H1 (cell line): Measurements from ENCODE around the gene RGS21. TPM values are rescaled to one million over a fixed set of nuclear protein-coding genes. Genes with fewer than 3 reads are reported as not detected.

Experiments used
- CTCF ChIA-PET: fragments of 300-600 bp; sonication (Branson Sonifier 250); formaldehyde crosslinking; loops from one replicate; lab custom pipeline; 2021; ENCODE audit not compliant: partially characterized antibody; lab: Charles Lee
- POLR2A ChIA-PET: fragments of 300-600 bp; sonication (Branson Sonifier 250); formaldehyde crosslinking; loops from one replicate; lab custom pipeline; 2021; ENCODE audit warnings: inconsistent platforms; ENCODE audit not compliant: partially characterized antibody; lab: Charles Lee
- DNase-seq, 2 experiments: peaks; one replicate each; pipeline versions ENCODE4 v3.0.0 to v3.0.0-alpha.2; 2010 to 2022; ENCODE audit warnings: low spot score in 2 of 2, low read depth in 1 of 2, mixed read lengths in 1 of 2
- FAIRE-seq: peaks from 2 replicates; lab custom pipeline; 2011; peaks lifted over from hg19 to GRCh38; lab: Jason Lieb, UNC
- H2AFZ ChIP-seq: 2 replicates; pipeline ENCODE4 v1.8.1; 2012; ENCODE audit warnings: low read length, inconsistent platforms
- H2AK5ac ChIP-seq: 2 replicates; pipeline ENCODE4 v1.6.1; 2013; ENCODE audit warnings: low read depth, low read length
- H2BK120ac ChIP-seq: replicated peaks from 2 replicates; pipeline ENCODE3; 2013; ENCODE audit warnings: low read depth, low read length, inconsistent platforms
- H2BK12ac ChIP-seq: 2 replicates; pipeline ENCODE4 v1.6.1; 2013; ENCODE audit warnings: low read depth, low read length
- H2BK15ac ChIP-seq: 2 replicates; pipeline ENCODE4 v1.6.1; 2013; ENCODE audit warnings: low read length
- H2BK20ac ChIP-seq: 2 replicates; pipeline ENCODE4 v1.6.1; 2013; ENCODE audit warnings: low read length
- H2BK5ac ChIP-seq: 2 replicates; pipeline ENCODE4 v1.6.1; 2013; ENCODE audit warnings: low read depth, low read length
- H3K14ac ChIP-seq: 2 replicates; pipeline ENCODE4 v1.6.1; 2013; ENCODE audit warnings: inconsistent platforms; ENCODE audit not compliant: insufficient read length
- H3K18ac ChIP-seq: 2 replicates; pipeline ENCODE4 v1.6.1; 2013; ENCODE audit warnings: low read length; ENCODE audit errors: extremely low read depth
- H3K23ac ChIP-seq: 2 replicates; pipeline ENCODE4 v1.6.1; 2013; ENCODE audit warnings: inconsistent platforms; ENCODE audit not compliant: insufficient read length
- H3K23me2 ChIP-seq: 2 replicates; pipeline ENCODE4 v1.6.1; 2013; ENCODE audit warnings: low read depth, low read length
- H3K27ac ChIP-seq: 2 replicates; pipeline ENCODE4 v1.6.1; 2011; ENCODE audit warnings: low read depth, low read length, inconsistent platforms
- H3K27me3 ChIP-seq, 4 experiments: replicated peaks in 1 of 4; 1 replicate in 1 of 4; 2 replicates in 3 of 4; pipeline versions ENCODE4 v1.6.1 to v1.8.1; 2011 to 2013; ENCODE audit warnings: low read length in 3 of 4, mild to moderate bottlenecking in 3 of 4, inconsistent platforms in 2 of 4, mixed read lengths in 2 of 4, moderate library complexity in 1 of 4; ENCODE audit not compliant: control insufficient read depth in 3 of 4, insufficient read depth in 3 of 4; ENCODE audit errors: extremely low read depth in 1 of 4
- H3K36me3 ChIP-seq, 4 experiments: 2 replicates each; pipeline versions ENCODE4 v1.6.1 to v1.8.1; 2011 to 2013; ENCODE audit warnings: mild to moderate bottlenecking in 4 of 4, low read length in 3 of 4, moderate library complexity in 2 of 4, control low read depth in 1 of 4, inconsistent platforms in 1 of 4; ENCODE audit not compliant: insufficient read depth in 4 of 4, control insufficient read depth in 2 of 4
- H3K4ac ChIP-seq: replicated peaks from 2 replicates; pipeline ENCODE3; 2013; ENCODE audit warnings: low read length, low read depth, mixed read lengths, inconsistent platforms; ENCODE audit not compliant: insufficient read length
- H3K4me1 ChIP-seq, 4 experiments: replicated peaks in 1 of 4; 1 replicate in 1 of 4; 2 replicates in 3 of 4; pipeline versions ENCODE4 v1.6.1 to v1.8.1; 2011 to 2013; ENCODE audit warnings: low read length in 3 of 4, inconsistent platforms in 2 of 4, mixed read lengths in 1 of 4; ENCODE audit not compliant: insufficient read depth in 4 of 4, control insufficient read depth in 3 of 4
- H3K4me2 ChIP-seq, 2 experiments: 2 replicates each; pipeline versions ENCODE4 v1.6.1 to v1.8.1; 2011 to 2013; ENCODE audit warnings: low read depth in 2 of 2, low read length in 2 of 2, control low read depth in 1 of 2, inconsistent platforms in 1 of 2, mild to moderate bottlenecking in 1 of 2; ENCODE audit not compliant: insufficient read depth in 1 of 2
- H3K4me3 ChIP-seq, 4 experiments: fragments of 200-600, 300-600 bp in 1 of 4; sonication (generic), shearing (Covaris generic), sonication (Bioruptor Twin) in 1 of 4; 2 replicates each; pipeline versions ENCODE4 v1.5.1 to v1.8.1; 2011 to 2016; ENCODE audit warnings: low read length in 4 of 4, low read depth in 3 of 4, control low read depth in 2 of 4, inconsistent platforms in 2 of 4, mild to moderate bottlenecking in 2 of 4, mixed read lengths in 1 of 4, moderate library complexity in 1 of 4; ENCODE audit not compliant: insufficient read depth in 2 of 4; ENCODE audit errors: extremely low read depth in 1 of 4
- H3K56ac ChIP-seq: replicated peaks from 2 replicates; pipeline ENCODE3; 2013; ENCODE audit warnings: low read depth, mild to moderate bottlenecking, mixed read lengths, low read length, inconsistent platforms; ENCODE audit not compliant: insufficient read length
- H3K79me1 ChIP-seq: 2 replicates; pipeline ENCODE4 v1.6.1; 2013; ENCODE audit warnings: low read depth, low read length, control low read depth
- H3K79me2 ChIP-seq, 2 experiments: 2 replicates each; pipeline versions ENCODE4 v1.6.1 to v1.8.1; 2012 to 2013; ENCODE audit warnings: low read length in 2 of 2, mild to moderate bottlenecking in 2 of 2, inconsistent platforms in 1 of 2; ENCODE audit not compliant: insufficient read depth in 2 of 2, control insufficient read depth in 1 of 2
- H3K9ac ChIP-seq, 4 experiments: replicated peaks in 1 of 4; 1 replicate in 1 of 4; 2 replicates in 3 of 4; pipeline versions ENCODE4 v1.6.1 to v1.8.1; 2011 to 2013; ENCODE audit warnings: low read depth in 3 of 4, low read length in 3 of 4, control low read depth in 2 of 4, mild to moderate bottlenecking in 2 of 4, moderate library complexity in 2 of 4, inconsistent platforms in 1 of 4; ENCODE audit errors: extremely low read depth in 1 of 4
- H3K9me3 ChIP-seq, 2 experiments: 2 replicates each; pipeline versions ENCODE4 v1.6.1 to v1.8.1; 2012 to 2013; ENCODE audit warnings: mild to moderate bottlenecking in 2 of 2, moderate library complexity in 2 of 2, control low read depth in 1 of 2, inconsistent platforms in 1 of 2, low read depth in 1 of 2, low read length in 1 of 2, mixed read lengths in 1 of 2; ENCODE audit not compliant: insufficient read depth in 2 of 2
- H4K20me1 ChIP-seq, 2 experiments: replicated peaks in 1 of 2; 2 replicates each; pipeline versions ENCODE3 to v1.8.1; 2011 to 2013; ENCODE audit warnings: inconsistent platforms in 2 of 2, low read length in 2 of 2, mild to moderate bottlenecking in 1 of 2; ENCODE audit not compliant: insufficient read depth in 2 of 2, control insufficient read depth in 1 of 2
- H4K5ac ChIP-seq: 2 replicates; pipeline ENCODE4 v1.6.1; 2013; ENCODE audit warnings: low read length, low read depth, mixed read lengths, inconsistent platforms; ENCODE audit not compliant: insufficient read length
- H4K8ac ChIP-seq: 2 replicates; pipeline ENCODE4 v1.8.0; 2013; ENCODE audit warnings: mild to moderate bottlenecking, moderate library complexity, low read length, inconsistent platforms; ENCODE audit not compliant: insufficient read depth; ENCODE audit errors: extremely low read depth
- H4K91ac ChIP-seq: replicated peaks from 2 replicates; pipeline ENCODE3; 2013; ENCODE audit warnings: low read length, mixed read lengths, inconsistent platforms; ENCODE audit not compliant: insufficient read length
- ATF2 ChIP-seq: IDR thresholded peaks from 2 replicates; pipeline ENCODE4 v1.6.1; 2012; ENCODE audit warnings: low read length, inconsistent platforms
- CTBP2 ChIP-seq: IDR thresholded peaks from 2 replicates; pipeline ENCODE4 v1.7.0; 2011; ENCODE audit warnings: borderline replicate concordance, mild to moderate bottlenecking, moderate library complexity, mixed read lengths, low read length; ENCODE audit not compliant: insufficient read depth, insufficient read length
- EP300 ChIP-seq, 2 experiments: IDR thresholded peaks; 1 replicate in 1 of 2; 2 replicates in 1 of 2; pipeline ENCODE4 v1.6.1; 2011 to 2012; ENCODE audit warnings: low read depth in 2 of 2, low read length in 2 of 2, mild to moderate bottlenecking in 2 of 2, borderline replicate concordance in 1 of 2, inconsistent platforms in 1 of 2, moderate library complexity in 1 of 2
- HDAC2 ChIP-seq, 2 experiments: fragments of 300-600 bp in 1 of 2; sonication (generic) in 1 of 2; IDR thresholded peaks; 2 replicates each; pipeline ENCODE4 v1.6.1; 2011 to 2012; ENCODE audit warnings: low read depth in 2 of 2, low read length in 2 of 2, mild to moderate bottlenecking in 2 of 2, moderate library complexity in 2 of 2, borderline replicate concordance in 1 of 2, inconsistent platforms in 1 of 2
- POU5F1 ChIP-seq: IDR thresholded peaks from 2 replicates; pipeline ENCODE4 v1.6.1; 2011; ENCODE audit warnings: low read depth, mild to moderate bottlenecking, low read length, moderate library complexity
- SIX5 ChIP-seq: IDR thresholded peaks from 2 replicates; pipeline ENCODE4 v1.6.1; 2011; ENCODE audit warnings: mild to moderate bottlenecking, low read depth, low read length
- SP1 ChIP-seq: IDR thresholded peaks from 2 replicates; pipeline ENCODE4 v1.6.1; 2011; ENCODE audit warnings: low read depth, low read length
- SP4 ChIP-seq: IDR thresholded peaks from 2 replicates; pipeline ENCODE4 v1.6.1; 2012; ENCODE audit warnings: low read length, inconsistent platforms
- SUZ12 ChIP-seq: fragments of 200-600 bp; sonication (generic); IDR thresholded peaks from 2 replicates; pipeline ENCODE4 v1.6.1; 2012; ENCODE audit warnings: mild to moderate bottlenecking, inconsistent platforms, low read length, moderate library complexity, mixed read lengths
- YY1 ChIP-seq: IDR thresholded peaks from 2 replicates; pipeline ENCODE4 v1.6.1; 2011; ENCODE audit warnings: low read depth, mild to moderate bottlenecking, low read length
- WGBS, 2 experiments: shearing (Covaris generic) in 1 of 2; methylation state at CpG; one replicate each; pipeline versions ENCODE4 v1.1.6 to v1.1.7; 2013 to 2015; ENCODE audit warnings: low lambda C conversion rate in 2 of 2, mixed read lengths in 2 of 2, inconsistent platforms in 1 of 2, low coverage in 1 of 2, missing lambda C conversion rate in 1 of 2; ENCODE audit not compliant: insufficient replicate concordance in 2 of 2, insufficient coverage in 1 of 2, insufficient read length in 1 of 2; ENCODE audit errors: extremely low coverage in 1 of 2, missing lambda C conversion rate in 1 of 2; 5-methylcytosine and 5-hydroxymethylcytosine counted together
- polyA plus RNA-seq, 7 experiments: library from polyadenylated mRNA; depleted of rRNA in 3 of 7; stranded (reverse) in 5 of 7; unstranded in 2 of 7; fragments of >200 nt in 5 of 7; fragments of 200-250 nt in 2 of 7; gene quantifications; 1 replicate in 5 of 7; 2 replicates in 1 of 7; 4 replicates in 1 of 7; pipeline versions ENCODE4 v1.2.1 to v1.2.3, GENCODE V29; 2011 to 2013; ENCODE audit warnings: missing spikeins in 2 of 7, mixed read lengths in 2 of 7
- total RNA-seq: library from RNA; stranded (reverse); fragmentation: NEBNext Ultra II Directional; extraction: Animal tissue kit (Norgen Biotek cat#: 25700); gene quantifications from 2 replicates; pipeline ENCODE4 v1.2.1, GENCODE V29; 2021

RGS21 gene
- total and polyA plus RNA-seq, 2 of the 8 experiments (the other 6 are each of a cell fraction or from before 2014, with no cell fraction given) = not detected

GRCh38 chr1:192357924-192358323, 41.1 kb downstream of the RGS21 start:
- no peak overlapping the region for H3K4me3 ChIP-seq
- H2BK20ac ChIP-seq = no peak overlapping the region
- no peak for DNase-seq
- no peak overlapping the region for H3K18ac ChIP-seq
- no peaks in the 10 kb centered on the region for H3K79me1 ChIP-seq
- no peaks in the 10 kb centered on the region for H3K79me2 ChIP-seq
- H2BK5ac ChIP-seq = no peak overlapping the region
- no peak overlapping the region for H4K5ac ChIP-seq
- no peak overlapping the region for H3K56ac ChIP-seq
- H3K23me2 ChIP-seq = no peaks in the 10 kb centered on the region
- no peak overlapping the region for H3K14ac ChIP-seq
- no peak overlapping the region for H2AFZ ChIP-seq
- H3K4me2 ChIP-seq = no peak overlapping the region
- no peak overlapping the region for H4K91ac ChIP-seq
- no peak overlapping the region for H2BK15ac ChIP-seq
- no peak overlapping the region for H2BK12ac ChIP-seq
- POLR2A ChIA-PET = no interaction called here
- no peak overlapping the region for H2AK5ac ChIP-seq
- no peak overlapping the region for H3K23ac ChIP-seq
- no peaks in the 10 kb centered on the region for H4K20me1 ChIP-seq
- H3K27me3 ChIP-seq = no peaks in the 10 kb centered on the region
- H3K4me1 ChIP-seq = no peaks in the 10 kb centered on the region
- no peak overlapping the region for H3K27ac ChIP-seq
- H3K9me3 ChIP-seq = no peaks in the 10 kb centered on the region
- no peak overlapping the region for H2BK120ac ChIP-seq
- FAIRE-seq = no peak
- H3K36me3 ChIP-seq = no peaks in the 10 kb centered on the region
- H4K8ac ChIP-seq = no peak overlapping the region
- no peak overlapping the region for H3K9ac ChIP-seq
- CTCF ChIA-PET = no interaction called here
- WGBS, 2 experiments = 91% methylated on average over 4 of the region's 4 CpGs; no CpG with 5 or more reads in 1 of the 2 experiments
- TF ChIP-seq SP4 (no peak), SP1 (no peak), POU5F1 (no peak), YY1 (no peak), CTBP2 (no peak), EP300 (IDR thresholded peaks at IDR 0.05; ENCODE audit: borderline replicate concordance in 1 of 2, low read depth in 2 of 2, low read length in 2 of 2) (no peak), SUZ12 (no peak), SIX5 (no peak), ATF2 (no peak), HDAC2 (IDR thresholded peaks at IDR 0.05; ENCODE audit: borderline replicate concordance in 1 of 2, low read depth in 2 of 2, low read length in 2 of 2) (no peak)
- H3K4ac ChIP-seq = no peak overlapping the region
